Stimulated activated CD4-positive, alpha-beta T cell treated with anti-CD3 and anti-CD28 coated beads, Interleukin-2, amount 100 ng/mL, for 4 hours (primary cell): Measurements from ENCODE around the gene LGALS9.
"Not testable (repeated sequence)": the region's sequence is repeated elsewhere in the genome, so short reads cannot be mapped to it uniquely, and the experiment has no call there.

Source experiments
- DNase-seq: peaks from one replicate; pipeline ENCODE4 v3.0.0-alpha.2; 2020; ENCODE audit warnings: low read depth

LGALS9 gene

GRCh38 chr17:27603880-27604794 lies 26.9 kb upstream of the LGALS9 start:
- DNase-seq: no peak

- no peak for DNase-seq
Observed at GRCh38 chr17:27605409-27605808, 25.6 kb upstream of the LGALS9 start.

DNA sequence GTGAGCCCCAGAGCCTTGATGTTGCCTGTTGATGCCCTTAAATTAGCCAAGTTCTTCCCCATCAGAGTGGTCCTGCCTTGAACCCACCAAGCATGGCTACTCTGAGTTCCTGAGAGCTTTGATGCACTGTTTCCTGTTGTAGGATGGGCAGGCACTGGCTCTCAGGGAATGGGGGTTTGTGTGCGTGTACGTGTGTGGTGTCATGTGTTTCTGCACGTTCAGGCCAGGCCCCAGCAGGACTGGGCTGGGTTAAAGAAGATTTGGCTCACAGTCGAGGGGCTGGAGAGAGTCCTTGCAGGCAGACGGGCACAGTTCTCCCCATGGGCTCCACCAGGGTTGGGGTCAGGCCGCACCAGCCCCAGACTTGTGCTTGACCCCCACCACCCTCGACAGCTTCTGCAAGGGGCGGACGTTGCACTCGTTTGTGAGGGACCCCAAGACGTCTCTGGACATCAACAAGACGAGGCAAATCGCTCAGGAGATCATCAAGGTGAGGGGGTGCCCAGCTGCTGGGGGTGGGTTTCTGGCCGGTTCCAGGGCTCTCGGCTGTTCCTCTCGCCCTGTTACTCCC lies 23.4 kb upstream of the LGALS9 start:
- no peak for DNase-seq

- DNase-seq: no peak
Observed at GRCh38 chr17:27608328-27609230, 22.4 kb upstream of the LGALS9 start.

DNA sequence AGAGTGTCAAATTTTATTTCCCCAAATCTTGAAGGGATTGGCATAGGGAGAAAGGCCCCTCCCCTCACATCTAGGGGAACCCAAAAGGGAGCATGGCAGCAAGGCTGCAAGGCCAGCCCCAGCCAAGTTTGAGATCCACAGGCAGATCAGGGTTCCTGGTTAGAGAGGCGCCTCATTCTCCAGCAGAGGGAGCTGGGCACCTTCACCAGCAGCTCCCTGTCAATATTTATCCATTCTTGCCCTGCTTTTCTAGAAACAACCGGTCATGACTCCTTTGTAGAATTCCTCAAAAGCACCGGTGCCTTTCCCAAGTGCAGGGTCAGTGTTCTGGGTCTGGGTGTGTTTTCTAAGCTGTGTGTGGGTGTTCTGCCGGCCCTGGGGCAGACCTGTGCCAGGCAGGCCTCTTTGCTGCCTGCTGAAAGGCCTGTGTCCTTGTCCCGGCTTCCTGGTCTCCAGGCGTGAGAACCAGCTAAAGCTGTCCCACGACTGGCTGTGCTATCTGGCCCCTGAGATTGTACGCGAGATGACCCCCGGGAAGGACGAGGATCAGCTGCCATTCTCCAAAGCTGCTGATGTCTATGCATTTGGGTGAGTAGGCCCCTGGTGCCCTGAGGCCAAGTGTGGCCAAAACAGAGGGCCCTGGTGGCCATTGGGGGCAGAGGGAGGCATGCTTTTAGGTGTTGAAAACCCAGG lies 21.2 kb upstream of the LGALS9 start:
- DNase-seq: no peak

DNA sequence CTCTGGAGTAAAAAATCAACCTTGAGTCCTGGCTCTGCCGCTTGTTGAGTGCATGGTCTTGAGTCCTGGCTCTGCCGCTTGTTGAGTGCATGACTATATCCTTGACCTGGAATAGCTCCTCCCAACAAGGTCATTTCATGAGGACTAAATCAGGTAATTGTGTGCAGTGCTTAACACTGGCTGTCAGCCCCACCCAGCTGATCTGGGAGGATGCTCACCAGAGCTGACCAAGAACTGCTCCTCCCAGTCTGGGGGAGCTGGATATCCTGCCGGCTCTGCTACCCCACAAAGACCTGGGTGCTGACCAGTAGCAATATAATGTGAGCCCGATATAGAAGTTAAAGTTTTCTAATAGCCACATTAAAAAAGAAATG lies 20.7 kb upstream of the LGALS9 start:
- no peak for DNase-seq

DNA sequence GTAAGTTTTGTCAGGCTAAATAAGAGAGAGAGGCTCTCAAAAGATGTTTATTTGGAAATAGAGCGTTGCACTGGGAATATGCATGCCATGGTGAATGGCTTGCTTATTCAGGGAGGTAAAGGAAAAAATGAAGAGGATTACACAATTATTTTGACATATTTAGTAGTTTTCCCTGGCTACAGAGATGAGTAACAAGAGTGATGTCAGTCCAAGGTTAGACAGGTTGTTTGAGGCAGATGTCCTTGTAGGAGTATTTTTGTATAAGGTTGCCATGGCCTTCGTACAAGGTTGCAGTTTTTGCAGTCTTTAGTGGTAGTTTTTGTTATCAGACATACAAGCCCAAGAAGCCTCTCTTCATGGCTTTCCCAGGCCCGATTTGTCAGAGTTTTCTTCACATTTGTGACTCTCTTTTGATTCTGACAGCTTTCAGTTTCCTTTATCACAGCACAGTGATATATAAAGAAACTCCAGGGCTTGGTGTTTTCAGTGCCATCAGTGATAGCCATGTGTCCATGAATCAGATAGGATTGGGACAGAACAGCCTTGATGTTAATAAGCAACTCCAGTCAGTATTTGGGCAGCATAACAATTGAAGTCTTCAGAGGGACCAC lies 18.7 kb upstream of the LGALS9 start:
- no peak for DNase-seq

DNA sequence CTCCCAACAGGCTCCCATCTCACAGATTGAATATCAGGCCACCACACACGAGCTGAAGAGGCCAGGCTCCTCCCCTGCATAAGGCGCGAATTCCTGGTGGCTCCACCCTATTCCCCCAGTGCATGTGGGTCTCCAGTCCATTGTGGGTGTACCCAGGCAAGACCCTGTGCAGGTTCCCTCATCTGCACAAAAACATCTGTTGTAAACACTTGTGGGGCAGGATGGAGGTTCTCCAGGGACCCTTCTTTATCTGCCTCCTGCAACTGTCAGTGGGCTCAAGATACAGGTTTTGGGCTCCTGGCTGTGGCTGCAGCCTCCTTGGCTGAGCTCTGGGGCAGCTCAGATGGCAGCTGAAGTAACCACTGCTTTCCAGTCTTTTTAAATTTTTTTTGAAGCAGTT lies 17.6 kb upstream of the LGALS9 start:
- DNase-seq: no peak

- no peak for DNase-seq
Observed at GRCh38 chr17:27615121-27615520, 15.9 kb upstream of the LGALS9 start.

- DNase-seq: no peak
Observed at GRCh38 chr17:27616414-27616813, 14.6 kb upstream of the LGALS9 start.

- DNase-seq: no peak
Observed at GRCh38 chr17:27618417-27618816, 12.6 kb upstream of the LGALS9 start.

DNA sequence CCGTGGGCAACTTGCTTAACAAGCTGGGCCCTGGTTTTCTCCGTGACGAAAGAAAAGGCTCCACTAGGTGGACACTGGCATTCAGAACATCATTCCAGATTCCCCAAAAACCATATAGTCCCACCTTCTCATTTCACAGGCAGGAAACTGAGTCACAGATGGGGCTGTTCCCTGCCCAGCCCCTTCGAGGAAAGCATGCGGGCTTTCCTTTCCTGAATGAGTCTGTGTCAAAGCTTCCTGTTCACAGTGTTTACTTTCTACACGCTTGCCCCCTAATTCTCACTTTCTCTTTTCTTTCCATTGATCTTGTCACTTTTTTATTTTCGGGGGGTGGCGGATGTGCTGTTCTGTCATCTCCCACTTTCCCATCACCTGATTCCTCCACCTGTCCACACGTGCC lies 10.3 kb upstream of the LGALS9 start:
- DNase-seq: no peak

DNA sequence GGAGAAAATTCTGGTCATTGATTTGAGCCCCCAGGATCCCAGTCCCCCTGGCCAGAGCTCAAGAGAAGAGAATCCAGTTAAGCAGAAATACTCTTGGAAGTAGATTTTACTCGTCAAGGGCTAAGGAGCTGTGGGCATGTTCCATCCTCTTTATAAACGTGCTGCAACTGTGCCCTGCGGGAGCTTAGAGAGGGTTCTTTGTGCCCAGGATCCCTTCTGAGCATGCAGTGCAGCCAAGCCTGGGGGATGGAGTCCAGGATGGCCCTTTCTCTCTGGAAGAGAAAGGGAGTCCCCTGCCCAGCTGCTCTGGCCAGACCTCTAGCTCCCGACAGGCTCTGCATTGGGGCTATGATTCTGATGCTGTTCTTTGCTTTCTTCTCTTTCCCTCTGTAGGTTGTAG lies 9.5 kb upstream of the LGALS9 start:
- no peak for DNase-seq

DNA sequence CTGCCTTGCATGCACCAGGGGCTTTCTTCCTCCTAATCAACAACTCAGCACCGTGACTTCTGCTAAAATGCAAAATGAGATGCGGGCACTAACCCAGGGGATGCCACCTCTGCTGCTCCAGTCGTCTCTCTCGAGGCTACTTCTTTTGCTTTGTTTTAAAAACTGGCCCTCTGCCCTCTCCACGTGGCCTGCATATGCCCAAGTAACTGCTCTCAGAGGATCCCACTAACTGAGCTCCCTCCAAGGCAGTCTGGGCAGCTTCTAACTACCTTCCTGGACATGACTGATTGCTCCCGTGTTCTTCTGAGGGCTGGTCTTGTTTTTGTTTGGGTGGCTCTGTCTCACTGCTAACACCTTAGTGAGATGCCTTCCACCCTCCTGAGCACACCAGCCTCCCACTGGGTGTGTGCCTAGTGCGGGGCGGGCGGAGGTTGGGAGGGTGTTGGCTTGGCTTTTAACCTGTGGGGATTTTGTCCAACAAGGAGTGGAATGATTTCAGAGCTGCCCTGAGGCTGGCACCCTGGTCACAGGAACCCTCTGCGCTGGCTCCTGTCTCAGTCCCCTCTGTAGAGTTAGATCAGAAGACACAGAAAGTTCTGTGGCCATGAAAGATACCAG lies 8.9 kb upstream of the LGALS9 start:
- DNase-seq: no peak

- DNase-seq: no peak
Observed at GRCh38 chr17:27622986-27623385, 8.0 kb upstream of the LGALS9 start.

GRCh38 chr17:27623614-27624013 lies 7.4 kb upstream of the LGALS9 start:
- no peak for DNase-seq

DNA sequence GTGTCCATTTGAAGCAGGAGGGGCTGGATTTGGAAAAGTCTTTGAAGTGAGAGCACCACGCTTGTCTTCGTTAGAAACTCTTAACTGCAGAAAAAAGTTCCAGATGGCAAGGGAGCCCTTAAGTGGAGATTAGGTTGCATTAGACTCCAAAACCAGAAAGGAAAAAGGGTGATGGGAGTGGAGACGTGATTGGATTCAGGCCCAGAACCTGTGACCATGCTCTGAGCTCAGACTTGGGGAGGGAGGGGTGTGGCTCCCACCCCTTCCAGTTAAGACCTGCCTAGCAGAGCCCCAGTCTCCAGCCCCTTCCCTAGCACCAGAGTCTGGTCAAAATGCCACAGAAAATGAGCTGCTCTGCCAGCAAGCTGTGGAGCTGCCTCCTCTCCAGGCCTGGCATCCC lies 6.4 kb upstream of the LGALS9 start:
- DNase-seq: no peak

DNA sequence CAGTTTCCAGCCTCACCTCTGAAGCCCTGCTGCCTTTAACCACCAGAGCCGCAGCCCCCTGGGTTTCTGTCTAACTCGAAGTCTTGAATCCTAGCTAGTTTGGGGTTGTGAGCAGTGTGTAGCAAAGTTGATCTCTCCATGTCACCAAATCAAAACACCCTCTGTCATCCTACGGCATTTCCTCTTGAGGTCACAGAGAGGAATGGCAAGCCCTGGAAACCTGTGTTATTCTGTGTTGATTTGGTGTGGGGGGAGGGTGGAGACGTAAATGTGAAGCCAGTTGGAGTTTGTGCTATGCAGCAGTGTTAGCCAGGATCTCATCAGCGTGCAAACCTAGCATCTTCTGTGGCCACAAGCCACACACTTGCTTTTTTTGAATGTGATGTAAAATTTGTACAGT lies 5.1 kb upstream of the LGALS9 start:
- DNase-seq: no peak

- DNase-seq: no peak
Observed at GRCh38 chr17:27627514-27627913, 3.5 kb upstream of the LGALS9 start.

GRCh38 chr17:27628376-27628775 lies 2.6 kb upstream of the LGALS9 start:
- no peak for DNase-seq

DNA sequence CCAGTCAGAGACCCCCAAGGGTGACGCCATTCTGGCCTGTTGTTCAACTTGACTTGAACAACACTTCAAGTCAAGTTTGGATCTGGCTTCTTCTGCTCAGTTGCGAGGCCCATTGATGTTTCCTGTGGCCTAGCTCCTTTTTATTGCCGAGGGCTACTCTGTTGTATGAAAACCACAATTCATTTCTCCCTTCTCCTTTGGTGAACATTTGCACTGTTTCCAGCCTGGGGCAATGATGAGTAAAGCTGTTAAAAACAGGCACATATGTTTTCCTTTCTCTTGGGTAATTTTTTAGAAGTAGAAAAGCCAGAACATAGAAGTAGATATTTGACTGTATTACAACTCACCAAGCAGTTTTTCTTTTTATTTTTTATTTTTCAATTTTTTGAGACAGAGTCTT lies 1.7 kb upstream of the LGALS9 start:
- not testable (repeated sequence) for DNase-seq
